Measurements from ENCODE around the gene PLPP3.

- TF ChIP-seq CTCF (conservative IDR thresholded peaks at IDR 0.05; ENCODE audit: low read depth in 2 of 2) (no peak), EZH2phosphoT487 (IDR thresholded peaks at IDR 0.05; ENCODE audit: unreplicated experiment) (no peak), POLR2AphosphoS5 (IDR thresholded peaks at IDR 0.05; ENCODE audit: low read depth) (no peak), NANOG (IDR thresholded peaks at IDR 0.05; ENCODE audit: borderline replicate concordance) (no peak), EZH2 (IDR thresholded peaks at IDR 0.05; ENCODE audit: low read depth, unreplicated experiment) (no peak), CREB1 (CRISPR knock-in tag; IDR thresholded peaks at IDR 0.05; ENCODE audit: low read depth) (no peak), STAT1 (IDR thresholded peaks at IDR 0.05; ENCODE audit: unreplicated experiment) (no peak), ZNF114 (CRISPR knock-in tag; IDR thresholded peaks at IDR 0.05) (no peak)
These were observed 77.9 kb downstream of the PLPP3 start for GRCh38 chr1:56501426-56501825.
